ENCODE measurements around the gene TRIM17. TPM values are rescaled to one million over a fixed set of nuclear protein-coding genes. Genes with fewer than 3 reads are reported as not detected.

TRIM17 gene
- total and polyA plus RNA-seq, 2 of the 8 experiments (the other 6 are each of a cell fraction or from before 2014, with no cell fraction given): 1.1 to 2.2 TPM

- peak overlapping the region; percentile 36 for H4K5ac ChIP-seq (ENCODE audit: insufficient read length, low read depth, low read length)
- peaks cover 0 to 11% (median 6%) of the 10 kb centered on the region in 4 experiments; a peak in 4 of 7 replicates for H3K27me3 ChIP-seq (replicated peaks in 1 of 4; ENCODE audit: control insufficient read depth in 3 of 4, extremely low read depth in 1 of 4, insufficient read depth in 3 of 4, low read length in 3 of 4)
- H3K4me2 ChIP-seq (ENCODE audit: insufficient read depth in 1 of 2, low read depth in 2 of 2, low read length in 2 of 2): peak overlapping the region; percentile 94 to 96
- H2BK20ac ChIP-seq (ENCODE audit: low read length): no peak overlapping the region
- H2BK12ac ChIP-seq (ENCODE audit: low read depth, low read length): no peak overlapping the region
- no peak overlapping the region for H2BK15ac ChIP-seq (ENCODE audit: low read length)
- peaks cover 0 to 19% of the 10 kb centered on the region in 2 experiments; a peak in 2 of 4 replicates for H3K79me2 ChIP-seq (ENCODE audit: control insufficient read depth in 1 of 2, insufficient read depth in 2 of 2, low read length in 2 of 2)
- H3K36me3 ChIP-seq (ENCODE audit: control insufficient read depth in 2 of 4, insufficient read depth in 4 of 4, low read length in 3 of 4): no peaks in the 10 kb centered on the region; a peak in 1 of 8 replicates
- DNase-seq (ENCODE audit: low read depth in 1 of 2, low spot score in 2 of 2): peak in 1 of 2 experiments; percentile 85
- peak overlapping the region; percentile 60 for H3K56ac ChIP-seq (replicated peaks; ENCODE audit: insufficient read length, low read depth, low read length)
- H2BK120ac ChIP-seq (replicated peaks; ENCODE audit: low read depth, low read length): no peak overlapping the region
- FAIRE-seq: peak; percentile 32
- H3K4ac ChIP-seq (replicated peaks; ENCODE audit: insufficient read length, low read depth, low read length): no peak overlapping the region
- H4K20me1 ChIP-seq (replicated peaks in 1 of 2; ENCODE audit: control insufficient read depth in 1 of 2, insufficient read depth in 2 of 2, low read length in 2 of 2): peaks cover 0 to 7% of the 10 kb centered on the region in 2 experiments
- H3K79me1 ChIP-seq (ENCODE audit: low read depth, low read length): 0 out of 2 replicates have a peak, but pooled peaks cover 2% of the 10 kb centered on the region
- H3K4me3 ChIP-seq (ENCODE audit: extremely low read depth in 1 of 4, insufficient read depth in 2 of 4, low read depth in 3 of 4, low read length in 4 of 4): peak overlapping the region; percentile 63 to 93 (median 87)
- H3K27ac ChIP-seq (ENCODE audit: low read depth, low read length): peak overlapping the region; percentile 21; the same call in 1 of the 2 replicates
- peak overlapping the region in 2 of 4 experiments; percentile 42 to 75; a peak in 5 of 7 replicates for H3K9ac ChIP-seq (replicated peaks in 1 of 4; ENCODE audit: extremely low read depth in 1 of 4, low read depth in 3 of 4, low read length in 3 of 4)
- WGBS, 2 experiments (ENCODE audit: extremely low coverage in 1 of 2, insufficient coverage in 1 of 2, insufficient read length in 1 of 2, insufficient replicate concordance in 2 of 2, low coverage in 1 of 2, low lambda C conversion rate in 2 of 2, missing lambda C conversion rate in 1 of 2): 5% methylated on average over 40 of the region's 41 CpGs; no CpG with 5 or more reads in 1 of the 2 experiments
- peaks cover 0 to 8% (median 2%) of the 10 kb centered on the region in 4 experiments; a peak in 4 of 7 replicates for H3K4me1 ChIP-seq (replicated peaks in 1 of 4; ENCODE audit: control insufficient read depth in 3 of 4, insufficient read depth in 4 of 4, low read length in 3 of 4)
- no peaks in the 10 kb centered on the region for H3K9me3 ChIP-seq (ENCODE audit: insufficient read depth in 2 of 2, low read depth in 1 of 2, low read length in 1 of 2)
- H3K23me2 ChIP-seq (ENCODE audit: low read depth, low read length): peaks cover 15% of the 10 kb centered on the region
- H2AK5ac ChIP-seq (ENCODE audit: low read depth, low read length): no peak overlapping the region
- H3K23ac ChIP-seq (ENCODE audit: insufficient read length): no peak overlapping the region
- ChIA-PET POLR2A (ENCODE audit: partially characterized antibody) (interaction anchor here (0.6 to 14.5 kb wide), 17 partner anchors 13 to 729 kb away, joined by 3 to 232 read pairs (median 9); partner anchors contain the start of genes RNF187, TRIM11 and TRIM17), CTCF (ENCODE audit: partially characterized antibody) (interaction anchor here (0.6 to 8.9 kb wide), 21 partner anchors 9 to 1784 kb away, joined by 3 to 117 read pairs (median 4); partner anchors contain the start of gene RNF187)
- H2BK5ac ChIP-seq (ENCODE audit: low read depth, low read length): no peak overlapping the region
- H4K91ac ChIP-seq (replicated peaks; ENCODE audit: insufficient read length, low read length): no peak overlapping the region
- H4K8ac ChIP-seq (ENCODE audit: extremely low read depth, insufficient read depth, low read length): no peak overlapping the region; the same call in 1 of the 2 replicates
- no peak overlapping the region for H3K18ac ChIP-seq (ENCODE audit: extremely low read depth, low read length)
- 0 out of 2 replicates have a peak overlapping the region, but pooled peaks have one; percentile 10 for H2AFZ ChIP-seq (ENCODE audit: low read length)
- H3K14ac ChIP-seq (ENCODE audit: insufficient read length): no peak overlapping the region
- TF ChIP-seq CTBP2 (IDR thresholded peaks at IDR 0.05; ENCODE audit: borderline replicate concordance, insufficient read depth, insufficient read length, low read length): peak; percentile 86
- no peak for TF ChIP-seq ATF3 (IDR thresholded peaks at IDR 0.05; ENCODE audit: insufficient read depth, low read depth, low read length)
- TF ChIP-seq PHF8 (conservative IDR thresholded peaks at IDR 0.05; ENCODE audit: low read depth, low read length): 0 out of 2 replicates have a peak, but pooled peaks have one; percentile 3
- TF ChIP-seq YY1 (IDR thresholded peaks at IDR 0.05; ENCODE audit: low read depth, low read length): peak; percentile 75; the same call in 1 of the 2 replicates
- no peak for TF ChIP-seq E2F6 (IDR thresholded peaks at IDR 0.05)
- TF ChIP-seq POLR2AphosphoS5 (IDR thresholded peaks at IDR 0.05; ENCODE audit: low read depth, low read length): peak; percentile 38; the same call in 1 of the 2 replicates
- TF ChIP-seq SAP30 (IDR thresholded peaks at IDR 0.05; ENCODE audit: insufficient read depth, insufficient replicate concordance, low read length): no peak
These were observed 42.7 kb upstream of the TRIM17 start for GRCh38 chr1:228459091-228459993.
